HEK293 (cell line): ENCODE measurements around the gene CRHBP.

Experiments used
- CTCF ChIA-PET: fragments of 350-600 bp; formaldehyde crosslinking; extraction: SDS; loops from one replicate; lab custom pipeline; 2021; ENCODE audit warnings: antibody characterized with exemption; lab: Yijun Ruan, JAX
- POLR2A ChIA-PET: fragments of 300-600 bp; formaldehyde crosslinking; extraction: SDS; loops from one replicate; lab custom pipeline; 2020; ENCODE audit warnings: antibody characterized with exemption, inconsistent platforms; lab: Yijun Ruan, JAX
- H3K27ac ChIP-seq: fragments of 200-500 bp; sonication (Bioruptor generic); 2 replicates; pipeline ENCODE4 v1.5.1; 2014; ENCODE audit warnings: low read depth, low read length, control low read depth, inconsistent platforms; ENCODE audit errors: extremely low read depth
- H3K36me3 ChIP-seq, 2 experiments: fragments of 200-500 bp in 1 of 2; sonication (Bioruptor generic) in 1 of 2; 1 replicate in 1 of 2; 2 replicates in 1 of 2; pipeline ENCODE4 v1.5.1; 2014 to 2017; ENCODE audit warnings: inconsistent platforms in 2 of 2, low read length in 2 of 2; ENCODE audit not compliant: control insufficient read depth in 2 of 2, insufficient read depth in 1 of 2
- H3K4me1 ChIP-seq: fragments of 200-500 bp; sonication (Bioruptor generic); 2 replicates; pipeline ENCODE4 v1.5.1; 2014; ENCODE audit warnings: mild to moderate bottlenecking, low read length, inconsistent platforms; ENCODE audit not compliant: control insufficient read depth, insufficient read depth
- H3K4me3 ChIP-seq: 2 replicates; pipeline ENCODE4 v1.5.1; 2011; ENCODE audit warnings: low read depth, mild to moderate bottlenecking, control low read depth, low read length, moderate library complexity
- H3K9me3 ChIP-seq: fragments of 200-500 bp; sonication (Bioruptor generic); 2 replicates; pipeline ENCODE4 v1.5.1; 2014; ENCODE audit warnings: low read depth, low read length, inconsistent platforms; ENCODE audit not compliant: control insufficient read depth, insufficient read depth
- BCL11B ChIP-seq: fragments of 450-650 bp; formaldehyde crosslinking; IDR thresholded peaks from 2 replicates; pipeline ENCODE4 v1.5.1; 2016; ENCODE audit warnings: low read depth, missing biosample characterization, missing genetic modification characterization
- ZBTB17 ChIP-seq: fragments of 450-650 bp; formaldehyde crosslinking; IDR thresholded peaks from 2 replicates; pipeline ENCODE4 v1.5.1; 2016; ENCODE audit warnings: missing biosample characterization, missing genetic modification characterization
- ZBTB48 ChIP-seq: fragments of 450-650 bp; formaldehyde crosslinking; IDR thresholded peaks from 2 replicates; pipeline ENCODE4 v1.5.1; 2016; ENCODE audit warnings: missing biosample characterization, missing genetic modification characterization
- ZBTB7A ChIP-seq: fragments of 450-650 bp; formaldehyde crosslinking; IDR thresholded peaks from 2 replicates; pipeline ENCODE4 v1.5.1; 2016; ENCODE audit warnings: low read depth, missing biosample characterization, missing genetic modification characterization
- ZNF114 ChIP-seq: fragments of 450-650 bp; formaldehyde crosslinking; IDR thresholded peaks from 2 replicates; pipeline ENCODE4 v1.5.0; 2017; ENCODE audit warnings: missing biosample characterization, missing genetic modification characterization
- ZNF138 ChIP-seq: fragments of 450-650 bp; formaldehyde crosslinking; IDR thresholded peaks from 2 replicates; pipeline ENCODE4 v1.5.1; 2016; ENCODE audit warnings: missing biosample characterization, missing genetic modification characterization, borderline replicate concordance
- ZNF211 ChIP-seq: fragments of 450-650 bp; formaldehyde crosslinking; IDR thresholded peaks from 2 replicates; pipeline ENCODE4 v1.5.1; 2016; ENCODE audit warnings: low read depth, missing biosample characterization, missing genetic modification characterization
- ZNF214 ChIP-seq: fragments of 450-650 bp; formaldehyde crosslinking; IDR thresholded peaks from 2 replicates; pipeline ENCODE4 v1.5.1; 2017; ENCODE audit warnings: missing biosample characterization, mild to moderate bottlenecking, missing genetic modification characterization, borderline replicate concordance
- ZNF391 ChIP-seq: fragments of 450-650 bp; formaldehyde crosslinking; IDR thresholded peaks from 2 replicates; pipeline ENCODE4 v1.5.1; 2016; ENCODE audit warnings: low read depth, missing biosample characterization, missing genetic modification characterization, borderline replicate concordance
- ZNF423 ChIP-seq: fragments of 450-650 bp; formaldehyde crosslinking; IDR thresholded peaks from 2 replicates; pipeline ENCODE4 v1.5.1; 2016; ENCODE audit warnings: missing biosample characterization, missing genetic modification characterization
- ZNF510 ChIP-seq: fragments of 450-650 bp; formaldehyde crosslinking; IDR thresholded peaks from 2 replicates; pipeline ENCODE4 v1.5.1; 2018; ENCODE audit warnings: mild to moderate bottlenecking, missing genetic modification characterization, missing biosample characterization; ENCODE audit not compliant: insufficient replicate concordance
- ZNF555 ChIP-seq: fragments of 450-650 bp; formaldehyde crosslinking; conservative IDR thresholded peaks from 2 replicates; pipeline ENCODE4 v1.5.1; 2017; ENCODE audit warnings: missing biosample characterization, mild to moderate bottlenecking, missing genetic modification characterization, inconsistent platforms
- ZNF658 ChIP-seq: fragments of 450-650 bp; formaldehyde crosslinking; IDR thresholded peaks from 2 replicates; pipeline ENCODE4; 2016; ENCODE audit warnings: missing biosample characterization, missing genetic modification characterization
- ZNF747 ChIP-seq: fragments of 450-650 bp; formaldehyde crosslinking; IDR thresholded peaks from 2 replicates; pipeline ENCODE4 v1.5.1; 2016; ENCODE audit warnings: missing biosample characterization, missing genetic modification characterization
- TF ChIP-seq, protein P1 (sequence below): fragments of 450-650 bp; IDR thresholded peaks from 2 replicates; pipeline ENCODE4 v1.5.1; 2018; ENCODE audit warnings: missing biosample characterization, missing genetic modification characterization
- TF ChIP-seq, protein P2 (sequence below): fragments of 450-650 bp; formaldehyde crosslinking; IDR thresholded peaks from 2 replicates; pipeline ENCODE4 v1.5.1; 2016; ENCODE audit warnings: missing biosample characterization, missing genetic modification characterization
- TF ChIP-seq, protein P3 (sequence below): fragments of 450-650 bp; formaldehyde crosslinking; IDR thresholded peaks from 2 replicates; pipeline ENCODE4 v1.5.1; 2016; ENCODE audit warnings: missing biosample characterization, missing genetic modification characterization
- TF ChIP-seq, protein P4 (sequence below): fragments of 450-650 bp; formaldehyde crosslinking; IDR thresholded peaks from 2 replicates; pipeline ENCODE4 v1.5.1; 2017; ENCODE audit warnings: missing biosample characterization, missing genetic modification characterization
- TF ChIP-seq, protein P5 (sequence below): fragments of 450-650 bp; formaldehyde crosslinking; IDR thresholded peaks from 2 replicates; pipeline ENCODE4 v1.5.1; 2016; ENCODE audit warnings: missing biosample characterization, missing genetic modification characterization
- TF ChIP-seq, protein P6 (sequence below): fragments of 450-650 bp; formaldehyde crosslinking; IDR thresholded peaks from 2 replicates; pipeline ENCODE4 v1.5.1; 2016; ENCODE audit warnings: missing biosample characterization, missing genetic modification characterization, borderline replicate concordance
- TF ChIP-seq, protein P7 (sequence below): fragments of 450-650 bp; formaldehyde crosslinking; IDR thresholded peaks from 2 replicates; pipeline ENCODE4 v1.5.1; 2016; ENCODE audit warnings: missing biosample characterization, missing genetic modification characterization

CRHBP gene

DNA sequence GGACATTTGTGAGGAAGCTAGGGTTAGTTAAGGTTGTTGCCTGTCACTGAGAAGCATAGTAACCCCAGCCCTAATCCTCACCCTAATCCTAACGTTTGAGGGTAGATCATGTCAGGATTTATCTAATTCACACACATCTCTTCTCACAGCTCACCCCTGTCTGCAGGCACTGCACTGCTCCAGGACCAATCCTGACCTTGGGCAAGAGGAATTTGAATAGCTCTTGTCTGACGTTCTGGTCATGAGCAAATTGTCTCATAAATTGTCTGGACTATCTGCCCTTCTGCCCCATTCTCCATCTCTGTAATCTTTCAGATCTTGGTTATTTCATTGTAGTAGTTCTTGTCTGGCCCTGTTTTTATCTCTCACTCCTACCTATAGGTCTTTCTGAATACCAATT lies 18.7 kb downstream of the CRHBP start (continued):
- TF ChIP-seq ZNF114 (tag by site-specific recombination) (no peak), BCL11B (no peak), ZNF211 (tag by site-specific recombination) (no peak), ZNF214 (tag by site-specific recombination) (no peak)

DNA sequence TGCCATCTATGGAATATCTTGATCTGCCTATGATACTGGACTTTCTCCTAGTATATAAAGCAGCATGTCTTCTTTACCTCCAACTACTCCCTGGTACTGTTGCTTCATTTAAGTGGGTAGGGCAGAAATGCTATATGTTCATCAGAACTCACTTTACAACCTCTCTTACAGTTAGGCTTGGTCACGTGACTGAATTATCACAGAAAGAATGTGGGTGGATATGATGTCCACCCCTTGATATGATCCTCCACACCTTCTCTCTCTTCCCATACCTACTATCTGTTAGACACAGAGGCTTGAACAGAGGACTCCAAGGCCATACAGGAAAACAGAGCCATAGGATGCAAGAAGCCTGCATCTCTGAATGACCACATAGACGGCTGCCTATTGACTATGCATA lies 19.8 kb downstream of the CRHBP start:
- no peaks in the 10 kb centered on the region for H3K36me3 ChIP-seq
- no peak overlapping the region for H3K27ac ChIP-seq
- no peaks in the 10 kb centered on the region for H3K9me3 ChIP-seq
- POLR2A ChIA-PET: no interaction called here
- H3K4me1 ChIP-seq: no peaks in the 10 kb centered on the region
- TF ChIP-seq, protein P1, sequence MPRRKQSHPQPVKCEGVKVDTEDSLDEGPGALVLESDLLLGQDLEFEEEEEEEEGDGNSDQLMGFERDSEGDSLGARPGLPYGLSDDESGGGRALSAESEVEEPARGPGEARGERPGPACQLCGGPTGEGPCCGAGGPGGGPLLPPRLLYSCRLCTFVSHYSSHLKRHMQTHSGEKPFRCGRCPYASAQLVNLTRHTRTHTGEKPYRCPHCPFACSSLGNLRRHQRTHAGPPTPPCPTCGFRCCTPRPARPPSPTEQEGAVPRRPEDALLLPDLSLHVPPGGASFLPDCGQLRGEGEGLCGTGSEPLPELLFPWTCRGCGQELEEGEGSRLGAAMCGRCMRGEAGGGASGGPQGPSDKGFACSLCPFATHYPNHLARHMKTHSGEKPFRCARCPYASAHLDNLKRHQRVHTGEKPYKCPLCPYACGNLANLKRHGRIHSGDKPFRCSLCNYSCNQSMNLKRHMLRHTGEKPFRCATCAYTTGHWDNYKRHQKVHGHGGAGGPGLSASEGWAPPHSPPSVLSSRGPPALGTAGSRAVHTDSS (tag by site-specific recombination): no peak
- TF ChIP-seq, protein P2, sequence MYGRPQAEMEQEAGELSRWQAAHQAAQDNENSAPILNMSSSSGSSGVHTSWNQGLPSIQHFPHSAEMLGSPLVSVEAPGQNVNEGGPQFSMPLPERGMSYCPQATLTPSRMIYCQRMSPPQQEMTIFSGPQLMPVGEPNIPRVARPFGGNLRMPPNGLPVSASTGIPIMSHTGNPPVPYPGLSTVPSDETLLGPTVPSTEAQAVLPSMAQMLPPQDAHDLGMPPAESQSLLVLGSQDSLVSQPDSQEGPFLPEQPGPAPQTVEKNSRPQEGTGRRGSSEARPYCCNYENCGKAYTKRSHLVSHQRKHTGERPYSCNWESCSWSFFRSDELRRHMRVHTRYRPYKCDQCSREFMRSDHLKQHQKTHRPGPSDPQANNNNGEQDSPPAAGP (tag by site-specific recombination): no peak
- H3K4me3 ChIP-seq: no peak overlapping the region
- CTCF ChIA-PET: no interaction called here

DNA sequence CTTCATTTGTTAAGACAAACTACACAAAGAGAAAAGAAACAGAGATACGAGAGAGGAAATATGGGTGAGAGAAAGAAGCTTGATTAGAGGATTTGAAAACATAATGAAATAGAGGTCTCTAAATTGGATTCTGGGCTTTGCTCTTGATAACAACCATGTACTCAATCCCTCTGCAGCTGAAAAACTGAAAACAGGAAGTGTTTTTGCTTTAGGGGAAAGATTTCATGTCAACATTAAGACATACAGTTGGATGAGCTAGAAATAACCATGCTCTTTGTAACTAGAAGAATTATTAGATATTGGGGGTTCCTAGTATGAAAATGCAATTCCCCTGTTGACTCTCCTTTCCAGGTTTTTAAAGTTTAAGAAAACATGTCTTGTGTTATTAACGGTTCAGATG lies 21.9 kb downstream of the CRHBP start:
- H3K27ac ChIP-seq: no peak overlapping the region
- no peak overlapping the region for H3K4me3 ChIP-seq
- H3K36me3 ChIP-seq: no peaks in the 10 kb centered on the region
- no peaks in the 10 kb centered on the region for H3K9me3 ChIP-seq
- no peaks in the 10 kb centered on the region for H3K4me1 ChIP-seq
- ChIA-PET CTCF (interaction anchor here (0.6 kb wide), 1 partner anchor 16 kb away, joined by 3 read pairs; no protein-coding TSS in a partner anchor), POLR2A (no interaction called here)
- TF ChIP-seq ZNF138 (tag by site-specific recombination): no peak
- TF ChIP-seq ZNF555: no peak
- TF ChIP-seq ZNF423 (tag by site-specific recombination): no peak
- TF ChIP-seq, protein P3, sequence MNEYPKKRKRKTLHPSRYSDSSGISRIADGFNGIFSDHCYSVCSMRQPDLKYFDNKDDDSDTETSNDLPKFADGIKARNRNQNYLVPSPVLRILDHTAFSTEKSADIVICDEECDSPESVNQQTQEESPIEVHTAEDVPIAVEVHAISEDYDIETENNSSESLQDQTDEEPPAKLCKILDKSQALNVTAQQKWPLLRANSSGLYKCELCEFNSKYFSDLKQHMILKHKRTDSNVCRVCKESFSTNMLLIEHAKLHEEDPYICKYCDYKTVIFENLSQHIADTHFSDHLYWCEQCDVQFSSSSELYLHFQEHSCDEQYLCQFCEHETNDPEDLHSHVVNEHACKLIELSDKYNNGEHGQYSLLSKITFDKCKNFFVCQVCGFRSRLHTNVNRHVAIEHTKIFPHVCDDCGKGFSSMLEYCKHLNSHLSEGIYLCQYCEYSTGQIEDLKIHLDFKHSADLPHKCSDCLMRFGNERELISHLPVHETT (tag by site-specific recombination): no peak
- no peak for TF ChIP-seq ZNF510 (tag by site-specific recombination)
- TF ChIP-seq ZBTB17 (tag by site-specific recombination): no peak
- no peak for TF ChIP-seq ZNF747 (tag by site-specific recombination)
- TF ChIP-seq ZNF658 (tag by site-specific recombination): no peak
- TF ChIP-seq, protein P4, sequence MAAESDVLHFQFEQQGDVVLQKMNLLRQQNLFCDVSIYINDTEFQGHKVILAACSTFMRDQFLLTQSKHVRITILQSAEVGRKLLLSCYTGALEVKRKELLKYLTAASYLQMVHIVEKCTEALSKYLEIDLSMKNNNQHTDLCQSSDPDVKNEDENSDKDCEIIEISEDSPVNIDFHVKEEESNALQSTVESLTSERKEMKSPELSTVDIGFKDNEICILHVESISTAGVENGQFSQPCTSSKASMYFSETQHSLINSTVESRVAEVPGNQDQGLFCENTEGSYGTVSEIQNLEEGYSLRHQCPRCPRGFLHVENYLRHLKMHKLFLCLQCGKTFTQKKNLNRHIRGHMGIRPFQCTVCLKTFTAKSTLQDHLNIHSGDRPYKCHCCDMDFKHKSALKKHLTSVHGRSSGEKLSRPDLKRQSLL (tag by site-specific recombination): no peak
- TF ChIP-seq ZBTB48 (tag by site-specific recombination): no peak
- TF ChIP-seq, protein P5, sequence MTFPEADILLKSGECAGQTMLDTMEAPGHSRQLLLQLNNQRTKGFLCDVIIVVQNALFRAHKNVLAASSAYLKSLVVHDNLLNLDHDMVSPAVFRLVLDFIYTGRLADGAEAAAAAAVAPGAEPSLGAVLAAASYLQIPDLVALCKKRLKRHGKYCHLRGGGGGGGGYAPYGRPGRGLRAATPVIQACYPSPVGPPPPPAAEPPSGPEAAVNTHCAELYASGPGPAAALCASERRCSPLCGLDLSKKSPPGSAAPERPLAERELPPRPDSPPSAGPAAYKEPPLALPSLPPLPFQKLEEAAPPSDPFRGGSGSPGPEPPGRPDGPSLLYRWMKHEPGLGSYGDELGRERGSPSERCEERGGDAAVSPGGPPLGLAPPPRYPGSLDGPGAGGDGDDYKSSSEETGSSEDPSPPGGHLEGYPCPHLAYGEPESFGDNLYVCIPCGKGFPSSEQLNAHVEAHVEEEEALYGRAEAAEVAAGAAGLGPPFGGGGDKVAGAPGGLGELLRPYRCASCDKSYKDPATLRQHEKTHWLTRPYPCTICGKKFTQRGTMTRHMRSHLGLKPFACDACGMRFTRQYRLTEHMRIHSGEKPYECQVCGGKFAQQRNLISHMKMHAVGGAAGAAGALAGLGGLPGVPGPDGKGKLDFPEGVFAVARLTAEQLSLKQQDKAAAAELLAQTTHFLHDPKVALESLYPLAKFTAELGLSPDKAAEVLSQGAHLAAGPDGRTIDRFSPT (tag by site-specific recombination): no peak
- TF ChIP-seq ZBTB7A (tag by site-specific recombination): no peak
- TF ChIP-seq ZNF391: no peak
- TF ChIP-seq, protein P6, sequence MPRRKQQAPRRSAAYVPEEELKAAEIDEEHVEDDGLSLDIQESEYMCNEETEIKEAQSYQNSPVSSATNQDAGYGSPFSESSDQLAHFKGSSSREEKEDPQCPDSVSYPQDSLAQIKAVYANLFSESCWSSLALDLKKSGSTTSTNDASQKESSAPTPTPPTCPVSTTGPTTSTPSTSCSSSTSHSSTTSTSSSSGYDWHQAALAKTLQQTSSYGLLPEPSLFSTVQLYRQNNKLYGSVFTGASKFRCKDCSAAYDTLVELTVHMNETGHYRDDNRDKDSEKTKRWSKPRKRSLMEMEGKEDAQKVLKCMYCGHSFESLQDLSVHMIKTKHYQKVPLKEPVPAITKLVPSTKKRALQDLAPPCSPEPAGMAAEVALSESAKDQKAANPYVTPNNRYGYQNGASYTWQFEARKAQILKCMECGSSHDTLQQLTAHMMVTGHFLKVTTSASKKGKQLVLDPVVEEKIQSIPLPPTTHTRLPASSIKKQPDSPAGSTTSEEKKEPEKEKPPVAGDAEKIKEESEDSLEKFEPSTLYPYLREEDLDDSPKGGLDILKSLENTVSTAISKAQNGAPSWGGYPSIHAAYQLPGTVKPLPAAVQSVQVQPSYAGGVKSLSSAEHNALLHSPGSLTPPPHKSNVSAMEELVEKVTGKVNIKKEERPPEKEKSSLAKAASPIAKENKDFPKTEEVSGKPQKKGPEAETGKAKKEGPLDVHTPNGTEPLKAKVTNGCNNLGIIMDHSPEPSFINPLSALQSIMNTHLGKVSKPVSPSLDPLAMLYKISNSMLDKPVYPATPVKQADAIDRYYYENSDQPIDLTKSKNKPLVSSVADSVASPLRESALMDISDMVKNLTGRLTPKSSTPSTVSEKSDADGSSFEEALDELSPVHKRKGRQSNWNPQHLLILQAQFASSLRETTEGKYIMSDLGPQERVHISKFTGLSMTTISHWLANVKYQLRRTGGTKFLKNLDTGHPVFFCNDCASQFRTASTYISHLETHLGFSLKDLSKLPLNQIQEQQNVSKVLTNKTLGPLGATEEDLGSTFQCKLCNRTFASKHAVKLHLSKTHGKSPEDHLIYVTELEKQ (tag by site-specific recombination): no peak
- TF ChIP-seq, protein P7, sequence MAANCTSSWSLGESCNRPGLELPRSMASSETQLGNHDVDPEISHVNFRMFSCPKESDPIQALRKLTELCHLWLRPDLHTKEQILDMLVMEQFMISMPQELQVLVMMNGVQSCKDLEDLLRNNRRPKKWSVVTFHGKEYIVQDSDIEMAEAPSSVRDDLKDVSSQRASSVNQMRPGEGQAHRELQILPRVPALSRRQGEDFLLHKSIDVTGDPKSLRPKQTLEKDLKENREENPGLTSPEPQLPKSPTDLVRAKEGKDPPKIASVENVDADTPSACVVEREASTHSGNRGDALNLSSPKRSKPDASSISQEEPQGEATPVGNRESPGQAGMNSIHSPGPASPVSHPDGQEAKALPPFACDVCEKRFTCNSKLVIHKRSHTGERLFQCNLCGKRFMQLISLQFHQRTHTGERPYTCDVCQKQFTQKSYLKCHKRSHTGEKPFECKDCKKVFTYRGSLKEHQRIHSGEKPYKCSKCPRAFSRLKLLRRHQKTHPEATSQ (tag by site-specific recombination): no peak
